GM23248 (cell line): Measurements from ENCODE around the gene C11orf98.

Experiments used
- EZH2 ChIP-seq: fragments of 200-600 bp; sonication (generic); IDR thresholded peaks from 2 replicates; pipeline ENCODE4 v1.6.1; 2018; ENCODE audit warnings: antibody characterized with exemption, mild to moderate bottlenecking; ENCODE audit not compliant: insufficient read depth, poor library complexity, severe bottlenecking
- EZH2phosphoT487 ChIP-seq: fragments of 200-600 bp; sonication (generic); IDR thresholded peaks from 2 replicates; pipeline ENCODE4 v1.6.1; 2018; ENCODE audit warnings: antibody characterized with exemption, moderate library complexity, mild to moderate bottlenecking, low read depth; ENCODE audit not compliant: insufficient read depth

GRCh38 chr11:62705413-62705812 lies 40.4 kb upstream of the C11orf98 start:
- TF ChIP-seq EZH2 (no peak), EZH2phosphoT487 (no peak)
